Peyer's patch (tissue), 4 donors: ENCODE results near the gene NCR3LG1.

Source experiments
- POLR2A ChIP-seq, 2 donors: fragments of 450-650 bp; IDR thresholded peaks; one replicate each; pipeline ENCODE4 v1.5.1; 2017; ENCODE audit warnings: antibody characterized with exemption in 2 of 2, mild to moderate bottlenecking in 2 of 2, moderate library complexity in 2 of 2
- TF ChIP-seq, protein P1 (sequence below), 6 experiments: fragments of 450-650 bp in 4 of 6; fragments of 200-600 bp in 2 of 6; sonication (generic) in 1 of 6; IDR thresholded peaks; one replicate each; pipeline ENCODE4 v1.5.1; 2017 to 2019; ENCODE audit warnings: antibody characterized with exemption in 6 of 6, mild to moderate bottlenecking in 3 of 6, moderate library complexity in 1 of 6

DNA sequence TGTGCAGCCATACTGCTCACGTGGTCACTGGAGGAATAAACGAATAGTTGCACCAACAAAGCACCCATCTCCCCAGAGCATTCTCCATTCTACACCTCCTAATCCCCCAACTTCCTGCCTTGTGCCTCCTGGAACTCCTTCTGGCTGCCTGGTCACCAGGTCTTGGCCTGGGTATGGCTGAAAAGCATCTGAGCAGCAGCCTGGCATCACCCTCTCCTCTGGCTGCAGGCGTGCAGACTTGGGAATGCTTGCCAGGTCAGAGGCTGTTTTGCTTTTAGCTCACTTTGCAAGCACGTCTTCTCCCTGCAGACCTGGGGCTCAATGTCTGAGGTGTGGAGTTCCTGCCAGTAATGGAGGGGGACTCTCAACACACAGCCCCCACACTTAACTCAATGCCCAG is 70.2 kb downstream of the NCR3LG1 start:
- TF ChIP-seq, protein P1, sequence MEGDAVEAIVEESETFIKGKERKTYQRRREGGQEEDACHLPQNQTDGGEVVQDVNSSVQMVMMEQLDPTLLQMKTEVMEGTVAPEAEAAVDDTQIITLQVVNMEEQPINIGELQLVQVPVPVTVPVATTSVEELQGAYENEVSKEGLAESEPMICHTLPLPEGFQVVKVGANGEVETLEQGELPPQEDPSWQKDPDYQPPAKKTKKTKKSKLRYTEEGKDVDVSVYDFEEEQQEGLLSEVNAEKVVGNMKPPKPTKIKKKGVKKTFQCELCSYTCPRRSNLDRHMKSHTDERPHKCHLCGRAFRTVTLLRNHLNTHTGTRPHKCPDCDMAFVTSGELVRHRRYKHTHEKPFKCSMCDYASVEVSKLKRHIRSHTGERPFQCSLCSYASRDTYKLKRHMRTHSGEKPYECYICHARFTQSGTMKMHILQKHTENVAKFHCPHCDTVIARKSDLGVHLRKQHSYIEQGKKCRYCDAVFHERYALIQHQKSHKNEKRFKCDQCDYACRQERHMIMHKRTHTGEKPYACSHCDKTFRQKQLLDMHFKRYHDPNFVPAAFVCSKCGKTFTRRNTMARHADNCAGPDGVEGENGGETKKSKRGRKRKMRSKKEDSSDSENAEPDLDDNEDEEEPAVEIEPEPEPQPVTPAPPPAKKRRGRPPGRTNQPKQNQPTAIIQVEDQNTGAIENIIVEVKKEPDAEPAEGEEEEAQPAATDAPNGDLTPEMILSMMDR (IDR thresholded peaks at IDR 0.05), result no peak
- TF ChIP-seq POLR2A (IDR thresholded peaks at IDR 0.05), result no peak
